Activated effector memory CD4-positive, alpha-beta T cell treated with anti-CD3 and anti-CD28 coated beads, Interleukin-2, amount 50 U/mL, for 16 hours (primary cell): ENCODE data around the gene ARHGEF11.

Source experiments
- DNase-seq: peaks from one replicate; pipeline ENCODE4 v3.0.0-alpha.2; 2020

Gene ARHGEF11

GRCh38 chr1:156908541-156908940 is 137.0 kb downstream of the ARHGEF11 start:
- no peak for DNase-seq

GRCh38 chr1:156906206-156906906 is 139.2 kb downstream of the ARHGEF11 start:
- DNase-seq, result no peak

- DNase-seq, result no peak
Observed at GRCh38 chr1:156905651-156906050, 139.9 kb downstream of the ARHGEF11 start.

GRCh38 chr1:156905176-156905575 is 140.4 kb downstream of the ARHGEF11 start:
- DNase-seq, result no peak

GRCh38 chr1:156904187-156904959 is 141.2 kb downstream of the ARHGEF11 start:
- no peak for DNase-seq

- no peak for DNase-seq
Observed at GRCh38 chr1:156903328-156904091, 142.0 kb downstream of the ARHGEF11 start.

- no peak for DNase-seq
Observed at GRCh38 chr1:156901966-156902915, 143.3 kb downstream of the ARHGEF11 start.

GRCh38 chr1:156901590-156901900 is 144.0 kb downstream of the ARHGEF11 start:
- DNase-seq, result no peak

- DNase-seq, result no peak
Observed at GRCh38 chr1:156900896-156901589, 144.5 kb downstream of the ARHGEF11 start.

- no peak for DNase-seq
Observed at GRCh38 chr1:156899956-156900718, 145.4 kb downstream of the ARHGEF11 start.

- no peak for DNase-seq
Observed at GRCh38 chr1:156898971-156899664, 146.4 kb downstream of the ARHGEF11 start.

GRCh38 chr1:156898161-156898566 is 147.4 kb downstream of the ARHGEF11 start:
- no peak for DNase-seq

- no peak for DNase-seq
Observed at GRCh38 chr1:156897078-156897825, 148.3 kb downstream of the ARHGEF11 start.

GRCh38 chr1:156896490-156897033 is 149.0 kb downstream of the ARHGEF11 start:
- DNase-seq, result no peak

- DNase-seq, result no peak
Observed at GRCh38 chr1:156895927-156896326, 149.6 kb downstream of the ARHGEF11 start.

- no peak for DNase-seq
Observed at GRCh38 chr1:156895455-156895812, 150.1 kb downstream of the ARHGEF11 start.

- DNase-seq, result no peak
Observed at GRCh38 chr1:156894711-156895454, 150.7 kb downstream of the ARHGEF11 start.

GRCh38 chr1:156894001-156894400 is 151.5 kb downstream of the ARHGEF11 start:
- DNase-seq, result no peak
